Mesodermal cell (in vitro differentiated cells): ENCODE measurements around the gene RGP1.
A peak's percentile ranks its signal among the peaks of the same experiment; 100 is the strongest.

Experiments
- H3K27ac ChIP-seq: 2 replicates; pipeline ENCODE4 v1.7.0; 2013; ENCODE audit warnings: mild to moderate bottlenecking, low read depth, low read length, moderate library complexity; ENCODE audit not compliant: severe bottlenecking
- H3K36me3 ChIP-seq: 2 replicates; pipeline ENCODE4 v1.7.1; 2013; ENCODE audit warnings: mild to moderate bottlenecking, low read length, moderate library complexity; ENCODE audit not compliant: control insufficient read depth, insufficient read depth
- H3K4me1 ChIP-seq: one replicate; pipeline ENCODE4 v1.7.1; 2013; ENCODE audit warnings: mild to moderate bottlenecking, low read length; ENCODE audit not compliant: insufficient read depth, control insufficient read depth, poor library complexity, severe bottlenecking
- H3K4me3 ChIP-seq: 2 replicates; pipeline ENCODE4 v1.7.0; 2013; ENCODE audit warnings: low read length, control low read depth, mild to moderate bottlenecking; ENCODE audit not compliant: insufficient read depth, poor library complexity, severe bottlenecking; ENCODE audit errors: extremely low read depth
- H3K9me3 ChIP-seq: 2 replicates; pipeline ENCODE4 v1.7.1; 2013; ENCODE audit warnings: mild to moderate bottlenecking, low read length, moderate library complexity; ENCODE audit not compliant: control insufficient read depth
- WGBS, 2 experiments: methylation state at CpG; one replicate each; pipeline ENCODE4 v1.1.5; 2013; ENCODE audit warnings: missing lambda C conversion rate in 2 of 2; ENCODE audit not compliant: insufficient coverage in 2 of 2; 5-methylcytosine and 5-hydroxymethylcytosine counted together

Gene RGP1

GRCh38 chr9:35723908-35724307, 25.2 kb upstream of the RGP1 start:
- H3K4me3 ChIP-seq = no peak overlapping the region
- H3K4me1 ChIP-seq = peaks cover 20% of the 10 kb centered on the region
- H3K36me3 ChIP-seq = peaks cover 82% of the 10 kb centered on the region
- H3K9me3 ChIP-seq = no peaks in the 10 kb centered on the region
- 95 to 96% methylated on average over 5 to 7 of the region's 8 CpGs for WGBS, 2 experiments
- H3K27ac ChIP-seq = no peak overlapping the region

- WGBS, 2 experiments = 93 to 97% methylated on average over 10 to 11 of the region's 11 CpGs
- Histone ChIP-seq H3K27ac (no peak overlapping the region), H3K9me3 (no peaks in the 10 kb centered on the region), H3K4me1 (peaks cover 33% of the 10 kb centered on the region), H3K36me3 (peaks cover 68% of the 10 kb centered on the region), H3K4me3 (no peak overlapping the region)
These were observed 23.7 kb upstream of the RGP1 start for GRCh38 chr9:35725362-35725761.

GRCh38 chr9:35726931-35727330, 22.2 kb upstream of the RGP1 start:
- Histone ChIP-seq H3K4me1 (peaks cover 39% of the 10 kb centered on the region), H3K36me3 (peaks cover 52% of the 10 kb centered on the region), H3K27ac (peak overlapping the region; percentile 91), H3K4me3 (peak overlapping the region; percentile 94), H3K9me3 (no peaks in the 10 kb centered on the region)
- 38 to 69% methylated on average over 1 of the region's 3 CpGs for WGBS, 2 experiments

GRCh38 chr9:35727676-35728040, 21.4 kb upstream of the RGP1 start:
- Histone ChIP-seq H3K9me3 (no peaks in the 10 kb centered on the region), H3K27ac (peak overlapping the region; percentile 91), H3K4me3 (peak overlapping the region; percentile 94), H3K4me1 (peaks cover 39% of the 10 kb centered on the region), H3K36me3 (peaks cover 45% of the 10 kb centered on the region)
- WGBS, 2 experiments = 14% methylated on average over 1 of the region's 5 CpGs; no CpG with 5 or more reads in 1 of the 2 experiments

GRCh38 chr9:35728041-35728971, 20.8 kb upstream of the RGP1 start:
- Histone ChIP-seq H3K4me3 (peak overlapping the region; percentile 94), H3K9me3 (no peaks in the 10 kb centered on the region), H3K27ac (peak overlapping the region; percentile 91), H3K4me1 (peaks cover 39% of the 10 kb centered on the region), H3K36me3 (peaks cover 38% of the 10 kb centered on the region)
- WGBS, 2 experiments = 2 to 14% methylated on average over 6 to 7 of the region's 10 CpGs

GRCh38 chr9:35729101-35729500, 20.0 kb upstream of the RGP1 start:
- Histone ChIP-seq H3K4me1 (peaks cover 46% of the 10 kb centered on the region), H3K4me3 (peak overlapping the region; percentile 94), H3K27ac (peak overlapping the region; percentile 91), H3K9me3 (no peaks in the 10 kb centered on the region), H3K36me3 (peaks cover 34% of the 10 kb centered on the region)
- 79 to 84% methylated on average over 2 to 3 of the region's 3 CpGs for WGBS, 2 experiments

GRCh38 chr9:35729700-35730485, 19.2 kb upstream of the RGP1 start:
- Histone ChIP-seq H3K4me1 (peaks cover 46% of the 10 kb centered on the region), H3K9me3 (no peaks in the 10 kb centered on the region), H3K4me3 (peak overlapping the region; percentile 94), H3K27ac (peak overlapping the region; percentile 91), H3K36me3 (peaks cover 34% of the 10 kb centered on the region)
- WGBS, 2 experiments = 10 to 27% methylated on average over 5 to 6 of the region's 6 CpGs

- Histone ChIP-seq H3K27ac (no peak overlapping the region), H3K36me3 (peaks cover 34% of the 10 kb centered on the region), H3K4me1 (peaks cover 47% of the 10 kb centered on the region), H3K9me3 (no peaks in the 10 kb centered on the region), H3K4me3 (peak overlapping the region; percentile 94)
- 91 to 93% methylated on average over 2 of the region's 2 CpGs for WGBS, 2 experiments
These were observed 18.6 kb upstream of the RGP1 start for GRCh38 chr9:35730486-35730854.

GRCh38 chr9:35731415-35732184, 17.5 kb upstream of the RGP1 start:
- peak overlapping the region; percentile 91 for H3K27ac ChIP-seq
- H3K4me3 ChIP-seq = peak overlapping the region; percentile 94
- peaks cover 30% of the 10 kb centered on the region for H3K36me3 ChIP-seq
- peaks cover 55% of the 10 kb centered on the region for H3K4me1 ChIP-seq
- 0% methylated on average over 23 to 39 of the region's 47 CpGs for WGBS, 2 experiments
- no peaks in the 10 kb centered on the region for H3K9me3 ChIP-seq

GRCh38 chr9:35732185-35732799, 16.8 kb upstream of the RGP1 start, which contains the start of the genes CREB3 and TLN1:
TSS of gene CREB3 (plus strand) at chr9:35732666. CDS start at chr9:35732773, 107 bp downstream.
TSS of gene TLN1 (minus strand) at chr9:35732195. CDS start at chr9:35725694, 6,501 bp downstream.
- Histone ChIP-seq H3K9me3 (no peaks in the 10 kb centered on the region), H3K27ac (peak within 1 kb of the TSS; percentile 91), H3K4me1 (peaks cover 49% of the 10 kb centered on the region), H3K4me3 (peak within 1 kb of the TSS; percentile 94), H3K36me3 (peaks cover 31% of the 10 kb centered on the region)
- 0% methylated on average over 45 to 48 of the region's 49 CpGs for WGBS, 2 experiments
